Endothelial cell of umbilical vein (primary cell): Measurements from ENCODE around the gene POU2AF1. TPM values are rescaled to one million over a fixed set of nuclear protein-coding genes. Genes with fewer than 3 reads are reported as not detected.

Experiments used
- BruUV-seq: library from RNA; stranded (reverse); fragments of 400-500 nt; replicated peaks from 2 replicates; lab custom pipeline; 2021; lab: Mats Ljungman, UMichigan
- CTCF ChIA-PET: fragments of 300-600, 350-600 bp; sonication (Branson Sonifier 250); formaldehyde crosslinking; loops from one replicate; lab custom pipeline; 2021; ENCODE audit warnings: antibody characterized with exemption, inconsistent platforms; lab: Charles Lee
- POLR2A ChIA-PET: fragments of 300-600, 350-600 bp; sonication (Branson Sonifier 250); formaldehyde crosslinking; loops from one replicate; lab custom pipeline; 2021; ENCODE audit warnings: antibody characterized with exemption, inconsistent platforms; lab: Charles Lee
- DNase-seq: peaks from one replicate; pipeline ENCODE4 v3.0.0-alpha.2; 2011; ENCODE audit warnings: low read depth, low spot score
- FAIRE-seq: peaks from 2 replicates; lab custom pipeline; 2011; peaks lifted over from hg19 to GRCh38; lab: Jason Lieb, UNC
- H2AFZ ChIP-seq: 2 replicates; pipeline ENCODE4 v1.6.0; 2012; ENCODE audit warnings: low read depth, low read length, control low read depth, inconsistent platforms
- H3K27ac ChIP-seq: 2 replicates; pipeline ENCODE4 v1.5.1; 2011; ENCODE audit warnings: low read depth, mild to moderate bottlenecking, control low read depth, low read length, moderate library complexity; ENCODE audit not compliant: insufficient read depth
- H3K27me3 ChIP-seq, 2 experiments: 2 replicates each; pipeline versions ENCODE4 v1.6.0 to v1.6.1; 2011; ENCODE audit warnings: low read length in 2 of 2, mixed read lengths in 1 of 2; ENCODE audit not compliant: control insufficient read depth in 2 of 2, insufficient read depth in 2 of 2
- H3K36me3 ChIP-seq, 2 experiments: 2 replicates in 1 of 2; 3 replicates in 1 of 2; pipeline ENCODE4 v1.5.1; 2011; ENCODE audit warnings: low read length in 2 of 2, mild to moderate bottlenecking in 1 of 2, moderate library complexity in 1 of 2; ENCODE audit not compliant: control insufficient read depth in 2 of 2, insufficient read depth in 2 of 2; ENCODE audit errors: extremely low read depth in 1 of 2
- H3K4me1 ChIP-seq: 3 replicates; pipeline ENCODE4 v1.5.1; 2011; ENCODE audit warnings: mild to moderate bottlenecking, low read length; ENCODE audit not compliant: control insufficient read depth, insufficient read depth; ENCODE audit errors: extremely low read depth
- H3K4me2 ChIP-seq: 2 replicates; pipeline ENCODE4 v1.6.1; 2011; ENCODE audit warnings: low read length, control low read depth, mixed read lengths; ENCODE audit not compliant: insufficient read depth
- H3K4me3 ChIP-seq, 3 experiments: fragments of 200-600 bp in 1 of 3; sonication (generic), shearing (Covaris generic) in 1 of 3; replicated peaks in 1 of 3; 2 replicates each; pipeline ENCODE4 v1.5.1; 2011 to 2016; ENCODE audit warnings: control low read depth in 3 of 3, low read length in 3 of 3, mild to moderate bottlenecking in 2 of 3, inconsistent platforms in 1 of 3, low read depth in 1 of 3, moderate library complexity in 1 of 3; ENCODE audit not compliant: insufficient read depth in 1 of 3
- H3K79me2 ChIP-seq: 2 replicates; pipeline ENCODE4 v1.6.0; 2012; ENCODE audit warnings: low read length, inconsistent platforms; ENCODE audit not compliant: control insufficient read depth, insufficient read depth
- H3K9ac ChIP-seq: replicated peaks from 2 replicates; pipeline ENCODE3; 2011; ENCODE audit warnings: low read length, control low read depth; ENCODE audit not compliant: insufficient read depth; ENCODE audit errors: extremely low read depth
- H3K9me1 ChIP-seq: replicated peaks from 3 replicates; pipeline ENCODE4 v1.6.0; 2011; ENCODE audit warnings: mild to moderate bottlenecking, low read length; ENCODE audit not compliant: control insufficient read depth, insufficient read depth; ENCODE audit errors: extremely low read depth
- H3K9me3 ChIP-seq: replicated peaks from 2 replicates; pipeline ENCODE4 v1.5.1; 2012; ENCODE audit warnings: low read length, inconsistent platforms; ENCODE audit not compliant: control insufficient read depth, insufficient read depth
- H4K20me1 ChIP-seq: replicated peaks from 2 replicates; pipeline ENCODE3; 2011; ENCODE audit warnings: mild to moderate bottlenecking, low read length; ENCODE audit not compliant: control insufficient read depth, insufficient read depth; ENCODE audit errors: extremely low read depth
- CTCF ChIP-seq, 2 donors: IDR thresholded peaks; 1 replicate in 1 of 2; 2 replicates in 1 of 2; pipeline ENCODE4 v1.5.1; 2011; ENCODE audit warnings: low read length in 2 of 2, mild to moderate bottlenecking in 2 of 2, moderate library complexity in 2 of 2, control low read depth in 1 of 2, inconsistent platforms in 1 of 2, low read depth in 1 of 2; ENCODE audit not compliant: insufficient read depth in 1 of 2; ENCODE audit errors: extremely low read depth in 1 of 2
- EZH2 ChIP-seq: IDR thresholded peaks from 2 replicates; pipeline ENCODE4 v1.6.1; 2012; ENCODE audit warnings: borderline replicate concordance, low read depth, mild to moderate bottlenecking, moderate library complexity, low read length, inconsistent platforms; ENCODE audit not compliant: severe bottlenecking
- FOS ChIP-seq: IDR thresholded peaks from 2 replicates; pipeline ENCODE4 v1.6.1; 2011; ENCODE audit warnings: mild to moderate bottlenecking, low read length, moderate library complexity, borderline replicate concordance; ENCODE audit not compliant: insufficient read depth
- GATA2 ChIP-seq: IDR thresholded peaks from 2 replicates; pipeline ENCODE4 v1.7.0; 2011; ENCODE audit warnings: low read depth, mild to moderate bottlenecking, moderate library complexity, mixed read lengths, low read length; ENCODE audit not compliant: insufficient read length, insufficient read depth
- JUN ChIP-seq: IDR thresholded peaks from 2 replicates; pipeline ENCODE4 v1.6.1; 2011; ENCODE audit warnings: borderline replicate concordance, low read depth; ENCODE audit not compliant: insufficient read length, insufficient read depth
- MAX ChIP-seq: IDR thresholded peaks from 2 replicates; pipeline ENCODE4 v1.6.1; 2011; ENCODE audit not compliant: insufficient read depth, insufficient read length
- MYC ChIP-seq: IDR thresholded peaks from one replicate; pipeline ENCODE4 v1.6.1; 2011; ENCODE audit warnings: mild to moderate bottlenecking, low read depth, low read length
- POLR2A ChIP-seq: IDR thresholded peaks from 2 replicates; pipeline ENCODE4 v1.6.1; 2012; ENCODE audit warnings: low read depth, mild to moderate bottlenecking, control low read depth, low read length
- POLR2AphosphoS5 ChIP-seq: IDR thresholded peaks from 2 replicates; pipeline ENCODE4 v1.6.1; 2012; ENCODE audit warnings: low read depth, mild to moderate bottlenecking, control low read depth, low read length, moderate library complexity; ENCODE audit not compliant: insufficient read depth
- dilution Hi-C: fragments of 300-500 bp; cut with MboI; formaldehyde crosslinking; loops from one replicate; pipeline ENCODE4 v1.15.0; 2019; ENCODE audit warnings: low sequenced_read_pairs; ENCODE audit not compliant: extremely low pct_ligation_motif_present
- intact Hi-C: fragments of 100-400 bp; cut with micrococcal nuclease; formaldehyde crosslinking; loops from one replicate; pipeline ENCODE4 v1.10.0; 2022
- polyA plus RNA-seq, 4 experiments: library from polyadenylated mRNA; depleted of rRNA in 3 of 4; stranded (reverse) in 3 of 4; unstranded in 1 of 4; fragments of >200 nt; gene quantifications; 2 replicates each; pipeline versions ENCODE4 v1.2.1 to v1.2.3, GENCODE V29; 2011 to 2012; ENCODE audit warnings: missing spikeins in 1 of 4
- total RNA-seq: library from RNA; stranded (reverse); gene quantifications from 2 replicates; pipeline ENCODE4 v1.2.3, GENCODE V29; 2021

POU2AF1 gene
- total and polyA plus RNA-seq, 2 donors (not counting 3 experiments of a cell fraction or from before 2014, with no cell fraction given) = not detected

DNA sequence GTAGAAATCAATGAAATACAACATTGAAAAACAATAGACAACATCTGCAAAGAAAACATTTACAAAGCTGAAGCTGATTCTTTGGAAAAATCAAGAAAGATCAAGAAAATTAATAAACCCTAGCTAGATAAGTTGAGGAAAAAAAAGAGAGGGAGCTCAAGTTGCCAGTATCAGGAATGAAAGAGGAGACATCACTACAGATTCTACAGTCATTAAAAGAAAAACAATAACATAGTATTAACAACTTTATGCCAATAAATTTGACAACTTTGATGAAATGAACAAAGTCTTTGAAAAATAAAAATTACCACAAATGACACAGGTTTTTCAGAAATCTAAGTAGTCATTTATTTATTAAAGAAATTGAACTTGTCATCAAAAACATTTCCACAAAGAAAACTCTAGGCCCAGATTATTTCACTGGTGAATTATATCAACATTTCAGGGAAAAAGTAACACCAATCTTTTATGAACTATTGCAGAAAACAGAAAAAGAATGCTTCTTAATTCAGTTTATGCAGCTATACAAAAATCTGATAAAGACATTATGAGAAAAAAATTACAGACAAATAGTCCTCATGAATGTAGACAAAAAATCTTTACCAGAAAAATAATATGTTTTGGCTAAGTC is 39.2 kb downstream of the POU2AF1 start:
- Histone ChIP-seq H4K20me1 (no peaks in the 10 kb centered on the region), H3K4me1 (no peaks in the 10 kb centered on the region), H3K27ac (no peak overlapping the region), H3K4me3 (no peak overlapping the region), H2AFZ (no peak overlapping the region), H3K9me3 (no peaks in the 10 kb centered on the region), H3K36me3 (no peaks in the 10 kb centered on the region), H3K79me2 (no peaks in the 10 kb centered on the region), H3K4me2 (no peak overlapping the region), H3K27me3 (no peaks in the 10 kb centered on the region), H3K9ac (no peak overlapping the region), H3K9me1 (no peaks in the 10 kb centered on the region)
- POLR2A ChIA-PET = no interaction called here
- CTCF ChIA-PET = no interaction called here
- DNase-seq (no peak), FAIRE-seq (no peak)
- dilution Hi-C loops (no loop called here), intact Hi-C loops (no loop called here)
- BruUV-seq = no TSS peak
- TF ChIP-seq POLR2AphosphoS5 = no peak

DNA sequence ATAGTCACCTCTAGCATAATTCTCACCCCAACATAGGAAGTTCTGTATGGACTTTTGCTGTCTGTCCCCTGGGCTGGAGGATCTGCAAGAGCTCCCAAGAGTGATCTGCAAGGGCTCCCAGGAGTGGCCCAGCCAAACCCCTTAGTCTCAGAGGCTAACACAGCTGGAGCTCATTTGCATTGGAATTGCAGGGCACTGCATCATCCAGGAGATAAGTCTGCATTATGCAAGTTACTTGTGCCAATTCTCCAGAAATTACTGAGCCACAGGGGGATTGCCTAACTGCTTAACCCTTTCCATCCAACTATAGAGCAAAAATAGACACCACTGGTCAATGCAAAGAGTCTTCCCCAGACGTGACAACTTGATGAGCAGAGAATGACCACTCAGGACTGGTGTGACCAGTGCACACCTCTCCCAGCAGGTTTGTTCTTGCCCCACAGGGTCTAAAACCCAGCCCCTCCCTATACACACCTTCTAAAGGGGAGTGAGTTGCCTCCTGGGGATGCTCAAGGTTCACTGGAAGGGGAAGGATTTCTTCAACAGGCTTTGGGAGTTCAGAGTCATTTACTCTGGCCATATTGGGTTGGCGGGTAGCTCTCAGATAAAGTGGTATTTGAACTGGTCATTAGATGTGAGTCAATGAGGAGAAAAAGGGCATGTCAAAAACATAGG is 42.4 kb downstream of the POU2AF1 start:
- no peaks in the 10 kb centered on the region for H3K27me3 ChIP-seq
- TF ChIP-seq CTCF (IDR thresholded peaks at IDR 0.05; ENCODE audit: extremely low read depth in 1 of 2, insufficient read depth in 1 of 2, low read depth in 1 of 2, low read length in 2 of 2) (no peak), EZH2 (no peak), FOS (no peak), POLR2A (no peak), GATA2 (no peak), MYC (no peak), POLR2AphosphoS5 (no peak), MAX (no peak), JUN (no peak)
- H2AFZ ChIP-seq = no peak overlapping the region
- H4K20me1 ChIP-seq = no peaks in the 10 kb centered on the region
- H3K27ac ChIP-seq = no peak overlapping the region
- no peak overlapping the region for H3K4me2 ChIP-seq
- no peaks in the 10 kb centered on the region for H3K9me1 ChIP-seq
- CTCF ChIA-PET = no interaction called here
- no peak for DNase-seq
- H3K79me2 ChIP-seq = no peaks in the 10 kb centered on the region
- no peak overlapping the region for H3K9ac ChIP-seq
- H3K9me3 ChIP-seq = no peaks in the 10 kb centered on the region
- FAIRE-seq = no peak
- no peaks in the 10 kb centered on the region for H3K4me1 ChIP-seq
- POLR2A ChIA-PET = no interaction called here
- intact Hi-C loops (no loop called here), dilution Hi-C loops (no loop called here)
- H3K36me3 ChIP-seq = no peaks in the 10 kb centered on the region
- H3K4me3 ChIP-seq = no peak overlapping the region
- BruUV-seq = no TSS peak
